Activated T-cell treated with anti-CD3 and anti-CD28 coated beads, Interleukin-2, amount 50 U/mL, for 1 hour (primary cell): ENCODE measurements around the gene CHMP3.
A peak's percentile ranks its signal among the peaks of the same experiment; 100 is the strongest.
"Not testable (repeated sequence)": the region's sequence is repeated elsewhere in the genome, so short reads cannot be mapped to it uniquely, and the experiment has no call there.

Experiments
- DNase-seq: peaks from one replicate; pipeline ENCODE4 v3.0.0-alpha.2; 2020

Gene CHMP3

DNA sequence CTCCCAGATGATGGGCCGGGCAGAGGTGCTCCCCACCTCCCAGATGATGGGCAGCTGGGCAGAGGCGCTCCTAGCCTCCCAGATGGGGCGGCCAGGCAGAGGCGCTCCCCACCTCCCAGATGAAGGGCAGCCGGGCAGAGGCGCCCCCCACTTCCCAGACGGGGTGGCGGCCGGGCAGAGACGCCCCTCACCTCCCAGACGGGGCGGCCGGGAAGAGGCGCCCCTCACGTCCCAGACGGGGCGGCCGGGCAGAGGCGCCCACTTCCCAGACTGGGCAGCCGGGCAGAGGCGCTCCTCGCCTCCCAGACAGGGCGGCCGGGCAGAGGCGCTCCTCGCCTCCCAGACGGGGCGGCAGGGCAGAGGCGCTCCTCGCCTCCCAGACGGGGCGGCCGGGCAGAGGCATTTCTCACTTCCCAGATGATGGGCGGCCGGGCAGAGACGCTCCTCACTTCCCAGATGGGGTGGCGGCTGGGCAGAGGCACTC lies 14.3 kb downstream of the CHMP3 start:
- DNase-seq, result not testable (repeated sequence)

DNA sequence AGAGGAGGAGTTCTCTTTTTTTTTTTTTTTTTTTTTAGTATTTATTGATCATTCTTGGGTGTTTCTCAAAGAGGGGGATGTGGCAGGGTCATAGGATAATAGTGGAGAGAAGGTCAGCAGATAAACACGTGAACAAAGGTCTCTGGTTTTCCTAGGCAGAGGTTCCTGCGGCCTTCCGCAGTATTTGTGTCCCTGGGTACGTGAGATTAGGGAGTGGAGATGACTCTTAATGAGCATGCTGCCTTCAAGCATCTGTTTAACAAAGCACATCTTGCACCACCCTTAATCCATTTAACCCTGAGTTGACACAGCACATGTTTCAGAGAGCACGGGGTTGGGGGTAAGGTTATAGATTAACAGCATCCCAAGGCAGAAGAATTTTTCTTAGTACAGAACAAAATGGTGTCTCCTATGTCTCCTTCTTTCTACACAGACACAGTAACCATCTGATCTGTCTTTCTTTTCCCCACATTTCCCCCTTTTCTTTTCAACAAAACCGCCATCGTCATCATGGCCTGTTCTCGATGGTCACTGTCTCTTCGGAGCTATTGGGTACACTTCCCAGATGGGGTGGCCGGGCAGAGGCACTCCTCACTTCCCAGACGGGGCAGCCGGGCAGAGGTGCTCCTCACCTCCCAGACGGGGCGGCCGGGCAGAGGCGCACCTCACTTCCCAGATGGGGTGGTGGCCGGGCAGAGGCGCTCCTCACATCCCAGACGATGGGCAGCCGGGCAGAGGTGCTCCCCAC lies 14.9 kb downstream of the CHMP3 start:
- DNase-seq, result not testable (repeated sequence)

DNA sequence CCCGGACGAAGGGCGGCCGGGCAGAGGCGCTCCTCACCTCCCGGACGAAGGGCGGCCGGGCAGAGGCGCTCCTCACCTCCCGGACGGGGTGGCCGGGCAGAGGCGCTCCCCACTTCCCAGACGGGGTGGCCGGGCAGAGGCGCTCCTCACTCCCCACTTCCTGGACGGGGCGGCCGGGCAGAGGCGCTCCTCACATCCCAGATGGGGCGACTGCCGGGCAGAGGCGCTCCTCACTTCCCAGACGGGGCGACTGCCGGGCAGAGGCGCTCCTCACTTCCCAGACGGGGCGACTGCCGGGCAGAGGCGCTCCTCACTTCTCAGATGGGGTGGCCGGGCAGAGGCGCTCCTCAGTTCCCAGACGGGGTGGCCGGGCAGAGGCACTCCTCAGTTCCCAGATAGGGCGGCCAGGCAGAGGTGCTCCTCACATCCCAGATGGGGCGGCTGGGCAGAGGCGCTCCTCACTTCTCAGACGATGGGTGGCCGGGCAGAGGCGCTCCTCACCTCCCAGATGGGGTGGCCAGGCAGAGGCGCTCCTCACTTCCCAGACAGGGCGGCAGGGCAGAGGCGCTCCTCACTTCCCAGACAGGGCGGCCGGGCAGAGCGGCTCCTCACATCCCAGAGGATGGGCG lies 17.8 kb downstream of the CHMP3 start:
- DNase-seq, result not testable (repeated sequence)

DNA sequence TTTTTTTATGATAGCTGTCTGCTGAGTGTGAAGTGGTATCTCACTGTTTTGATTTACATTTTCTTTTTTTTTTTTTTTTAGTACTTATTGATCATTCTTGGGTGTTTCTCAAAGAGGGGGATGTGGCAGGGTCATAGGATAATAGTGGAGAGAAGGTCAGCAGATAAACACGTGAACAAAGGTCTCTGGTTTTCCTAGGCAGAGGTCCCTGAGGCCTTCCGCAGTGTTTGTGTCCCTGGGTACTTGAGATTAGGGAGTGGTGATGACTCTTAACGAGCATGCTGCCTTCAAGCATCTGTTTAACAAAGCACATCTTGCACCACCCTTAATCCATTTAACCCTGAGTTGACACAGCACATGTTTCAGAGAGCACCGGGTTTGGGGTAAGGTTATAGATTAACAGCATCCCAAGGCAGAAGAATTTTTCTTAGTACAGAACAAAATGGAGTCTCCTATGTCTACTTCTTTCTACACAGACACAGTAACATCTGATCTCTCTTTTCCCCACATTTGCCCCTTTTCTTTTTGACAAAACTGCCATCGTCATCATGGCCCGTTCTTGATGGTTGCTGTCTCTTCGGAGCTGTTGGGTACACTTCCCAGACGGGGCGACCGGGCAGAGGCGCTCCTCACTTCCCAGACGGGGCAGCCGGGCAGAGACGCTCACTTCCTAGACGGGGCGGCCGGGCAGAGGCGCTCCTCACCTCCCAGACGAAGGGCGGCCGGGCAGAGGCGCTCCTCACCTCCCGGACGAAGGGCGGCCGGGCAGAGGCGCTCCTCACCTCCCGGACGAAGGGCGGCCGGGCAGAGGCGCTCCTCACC lies 18.8 kb downstream of the CHMP3 start:
- not testable (repeated sequence) for DNase-seq

DNA sequence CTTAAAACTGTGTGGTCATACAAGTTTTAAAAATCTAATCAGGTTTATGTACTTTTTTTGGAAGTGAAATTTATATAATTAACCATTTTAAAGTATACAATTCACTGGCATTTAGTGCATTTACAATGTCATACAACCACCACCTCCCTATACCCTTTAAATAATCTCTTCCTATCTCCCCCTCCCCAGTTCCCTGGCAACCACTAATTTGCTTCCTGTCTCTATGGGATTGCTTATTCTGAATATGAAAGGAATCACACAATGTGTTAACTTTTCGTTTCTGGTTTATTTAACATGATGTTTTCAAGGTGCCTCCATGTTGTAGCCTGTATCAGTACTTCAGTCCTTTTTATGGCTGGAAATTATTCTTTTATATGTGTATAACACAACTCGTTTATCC lies 19.4 kb downstream of the CHMP3 start:
- no peak for DNase-seq

DNA sequence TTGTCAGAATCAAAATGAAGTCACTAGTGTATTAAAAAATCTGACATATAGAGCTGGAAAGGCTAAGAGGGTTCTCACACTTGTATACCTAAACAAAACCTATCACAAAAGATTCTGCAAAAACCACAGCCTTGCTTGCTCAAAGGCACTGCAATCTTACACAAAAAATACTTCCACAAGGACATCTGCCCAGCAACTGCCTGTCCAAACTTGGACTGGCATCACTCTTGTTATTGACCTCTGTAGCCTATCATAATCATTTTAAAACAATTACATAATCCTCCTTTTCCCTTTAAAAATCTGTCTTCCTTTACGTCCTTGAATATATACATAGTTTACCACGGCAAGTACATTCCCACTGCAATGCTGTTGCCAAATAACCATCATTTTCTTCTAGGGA lies 19.9 kb downstream of the CHMP3 start:
- no peak for DNase-seq

DNA sequence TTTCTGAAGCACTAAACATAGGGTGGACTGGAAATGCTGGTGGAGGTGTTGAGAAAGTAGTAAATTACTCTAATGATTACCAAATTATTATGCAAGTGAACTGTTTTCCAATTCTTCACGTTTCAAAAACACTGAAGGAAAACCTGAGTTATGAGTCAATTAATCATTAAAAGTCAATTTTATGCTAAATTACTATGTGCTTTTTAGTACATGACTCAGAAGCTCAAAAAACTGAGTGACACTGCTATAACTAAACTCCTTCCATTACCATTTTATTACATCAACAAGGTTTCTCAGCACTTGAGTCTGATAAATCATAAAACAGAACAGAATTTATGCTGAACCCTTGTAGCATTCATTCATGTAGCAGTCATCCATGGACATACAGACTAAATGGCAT lies 20.4 kb downstream of the CHMP3 start:
- DNase-seq, result no peak

DNA sequence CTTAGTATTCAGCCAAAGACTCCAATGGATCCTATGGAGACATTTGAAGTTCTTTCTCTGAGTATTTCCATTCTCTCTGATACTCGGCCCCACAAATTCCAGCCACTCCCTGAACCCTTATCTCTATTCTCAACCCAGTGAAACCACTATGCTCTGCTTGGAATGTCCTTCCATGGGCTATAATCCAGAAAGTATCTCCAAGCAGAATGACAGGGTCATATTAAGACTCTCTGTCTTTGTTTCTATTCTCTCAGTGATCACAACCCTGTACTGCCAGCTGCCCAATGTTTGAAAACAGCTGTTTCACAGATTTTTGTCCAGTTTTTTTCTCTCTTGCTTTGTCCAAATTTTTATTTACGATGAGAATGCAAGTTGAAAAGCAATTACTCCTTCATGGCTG lies 21.9 kb downstream of the CHMP3 start:
- no peak for DNase-seq

DNA sequence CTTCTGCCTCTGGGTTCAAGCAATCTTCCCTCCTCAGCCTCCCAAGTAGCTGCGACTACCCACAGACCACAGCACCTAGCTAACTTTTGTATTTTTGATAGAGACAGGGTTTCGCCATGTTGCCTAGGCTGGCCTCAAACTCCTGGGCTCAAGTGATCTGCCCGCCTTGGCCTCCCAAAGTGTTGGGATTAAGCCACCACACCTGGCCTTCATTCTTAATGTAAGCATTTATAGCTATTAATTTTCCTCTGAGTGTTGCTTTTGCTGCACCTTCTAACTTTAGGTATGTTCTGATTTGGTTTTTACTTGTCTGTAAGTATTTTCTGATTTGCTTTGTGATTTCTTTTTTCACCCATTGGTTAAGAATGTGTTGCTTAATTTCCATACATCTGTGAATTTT lies 29.7 kb downstream of the CHMP3 start:
- DNase-seq, result no peak

DNA sequence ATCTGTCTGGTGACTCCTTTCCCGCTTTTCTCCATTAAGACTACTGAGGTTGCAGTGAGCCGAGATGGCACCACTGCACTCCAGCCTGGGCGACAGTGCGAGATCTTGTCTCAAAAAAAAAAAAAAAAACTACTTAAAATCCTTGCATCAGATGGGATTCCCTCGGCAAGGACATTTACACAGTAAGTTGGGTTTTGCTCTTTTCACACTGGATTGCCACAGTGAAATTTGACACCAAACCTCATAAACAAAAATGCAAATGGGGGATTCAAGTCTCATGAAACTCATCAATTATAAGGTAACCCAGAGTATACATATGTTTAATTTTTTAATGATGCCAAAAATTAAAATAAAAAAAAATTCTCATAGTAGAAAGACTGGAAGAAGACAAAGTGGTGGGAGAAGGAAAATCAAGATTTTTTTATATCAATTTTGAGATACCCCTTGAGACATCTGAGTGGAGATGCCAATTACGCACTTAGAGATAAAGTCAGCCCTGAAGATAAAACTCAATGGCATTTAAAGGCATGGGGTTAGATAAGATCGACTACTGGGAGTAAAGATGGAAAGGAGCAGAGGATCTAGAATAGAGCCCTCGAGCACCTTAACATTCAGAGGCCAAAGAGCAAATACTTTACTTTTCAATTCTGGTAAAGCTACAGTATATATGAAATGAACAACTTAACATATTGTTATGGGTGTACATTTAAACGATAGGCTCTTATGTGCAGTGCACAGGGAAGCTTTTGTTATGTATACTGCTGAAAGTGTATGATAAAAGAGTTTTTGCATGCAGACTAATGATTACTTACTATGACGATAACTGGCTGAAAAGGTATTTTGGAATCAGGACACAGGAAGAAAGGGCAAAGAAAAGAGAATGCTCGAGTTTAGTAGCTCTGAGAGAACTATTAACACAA lies 37.6 kb downstream of the CHMP3 start:
- DNase-seq, result no peak

DNA sequence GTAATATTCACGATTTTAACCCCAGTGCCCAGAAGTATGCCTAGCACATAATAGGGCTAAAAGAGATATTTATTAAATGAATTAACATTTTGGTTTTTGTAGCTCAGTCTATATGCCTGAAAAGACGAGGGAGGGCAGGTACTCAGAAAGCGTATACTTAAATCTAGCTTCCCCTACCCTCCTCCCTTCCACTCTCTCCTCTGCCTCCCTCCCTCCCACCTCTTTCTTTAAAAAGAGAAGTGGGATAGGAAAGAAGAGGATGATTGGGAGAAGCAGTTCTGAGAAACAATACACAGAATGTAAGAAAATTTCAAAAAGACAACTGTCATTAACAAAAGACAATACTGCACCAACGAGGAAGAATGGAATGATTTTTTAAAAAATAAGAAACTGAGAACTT lies 39.8 kb downstream of the CHMP3 start:
- DNase-seq, result no peak

DNA sequence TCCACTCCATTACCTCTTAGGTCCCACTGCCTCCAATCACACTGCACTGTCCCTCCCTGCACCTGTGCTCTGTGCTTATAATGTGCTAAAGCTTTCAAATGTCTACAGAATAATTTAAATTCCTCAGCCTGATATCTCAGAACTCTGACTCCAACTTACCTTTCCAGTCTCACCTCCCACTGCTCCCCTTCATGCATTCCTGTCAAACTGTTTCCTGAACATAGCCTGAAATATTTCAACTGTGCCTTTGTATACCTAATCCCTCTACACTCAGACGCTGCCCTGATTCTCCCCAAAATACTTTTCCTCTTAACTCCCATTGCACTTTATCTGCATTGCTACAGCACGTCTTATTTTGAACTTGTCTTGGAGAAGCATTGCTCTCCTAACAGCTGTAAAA lies 40.5 kb downstream of the CHMP3 start:
- DNase-seq, result no peak

DNA sequence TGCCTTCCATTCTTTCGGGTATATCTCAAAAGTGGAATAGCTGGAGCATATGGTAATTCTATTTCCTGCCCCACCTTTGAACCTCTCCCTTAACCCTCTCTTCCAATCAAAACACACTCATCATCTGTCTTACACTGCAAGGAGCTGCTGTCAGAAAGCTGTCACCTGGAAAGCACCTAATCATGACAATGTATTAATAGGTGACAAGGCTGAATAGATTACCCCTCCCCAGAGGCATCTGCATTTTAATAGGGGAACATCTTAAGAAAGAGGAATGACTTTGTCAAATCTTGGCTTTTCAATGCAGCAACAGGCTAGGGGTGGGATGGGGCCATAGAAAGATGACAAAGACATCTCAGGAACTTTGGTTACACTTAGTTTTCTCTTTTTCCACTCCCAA lies 41.3 kb downstream of the CHMP3 start:
- no peak for DNase-seq

DNA sequence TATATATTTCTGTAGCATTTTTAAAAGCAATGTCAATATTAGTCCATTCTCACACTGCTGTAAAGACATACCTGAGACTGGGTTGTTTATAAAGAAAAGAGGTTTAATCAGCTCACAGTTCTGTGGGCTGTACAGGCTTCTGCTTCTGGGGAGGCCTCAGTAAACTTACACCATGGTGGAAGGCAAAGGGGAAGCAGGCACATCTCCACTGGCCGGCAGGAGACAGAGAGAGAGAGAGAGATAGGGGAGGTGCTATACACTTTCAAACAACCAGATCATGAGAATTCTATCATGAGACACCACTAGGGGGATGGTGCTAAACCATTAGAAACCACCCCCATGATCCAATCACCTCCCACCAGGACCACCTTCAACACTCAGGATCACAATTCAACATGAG lies 43.1 kb downstream of the CHMP3 start:
- no peak for DNase-seq

DNA sequence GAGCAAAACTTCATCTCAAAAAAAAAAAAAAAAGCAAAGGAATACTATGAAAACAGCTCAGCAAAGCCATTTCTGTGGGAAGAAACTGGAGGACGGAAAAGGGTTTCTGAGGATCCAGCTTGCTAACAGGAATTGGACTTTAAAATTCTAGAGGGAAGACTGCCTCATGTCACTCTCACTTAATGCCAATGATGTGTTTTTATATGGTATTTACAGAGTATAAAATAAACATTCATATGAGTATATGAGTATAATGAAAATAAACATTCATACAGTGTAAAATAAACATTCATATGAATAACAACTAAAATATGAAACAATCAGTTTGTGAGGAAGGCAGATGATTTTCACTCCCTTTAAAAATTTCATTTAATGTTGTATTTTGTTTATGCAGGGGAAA lies 43.9 kb downstream of the CHMP3 start:
- DNase-seq, result no peak

DNA sequence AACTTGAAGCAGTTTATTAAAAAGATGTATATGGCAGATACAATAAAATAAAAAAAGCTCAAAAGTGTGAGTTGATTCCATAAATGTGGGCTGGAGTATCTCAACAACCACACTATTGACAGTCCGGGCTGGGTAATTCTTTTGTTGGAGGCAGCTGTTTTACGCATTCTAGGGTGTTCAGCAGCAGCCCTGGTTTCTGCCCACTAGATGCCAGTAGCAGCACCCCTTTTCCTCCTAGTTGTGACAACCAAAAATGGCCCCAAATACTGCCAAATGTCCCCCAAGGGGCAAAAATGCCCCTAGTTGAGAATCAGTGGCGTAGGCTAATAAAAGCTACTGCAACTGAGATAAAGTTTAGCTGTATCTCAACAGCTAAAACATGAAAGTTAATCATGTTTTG lies 44.8 kb downstream of the CHMP3 start:
- peak; percentile 33 for DNase-seq

DNA sequence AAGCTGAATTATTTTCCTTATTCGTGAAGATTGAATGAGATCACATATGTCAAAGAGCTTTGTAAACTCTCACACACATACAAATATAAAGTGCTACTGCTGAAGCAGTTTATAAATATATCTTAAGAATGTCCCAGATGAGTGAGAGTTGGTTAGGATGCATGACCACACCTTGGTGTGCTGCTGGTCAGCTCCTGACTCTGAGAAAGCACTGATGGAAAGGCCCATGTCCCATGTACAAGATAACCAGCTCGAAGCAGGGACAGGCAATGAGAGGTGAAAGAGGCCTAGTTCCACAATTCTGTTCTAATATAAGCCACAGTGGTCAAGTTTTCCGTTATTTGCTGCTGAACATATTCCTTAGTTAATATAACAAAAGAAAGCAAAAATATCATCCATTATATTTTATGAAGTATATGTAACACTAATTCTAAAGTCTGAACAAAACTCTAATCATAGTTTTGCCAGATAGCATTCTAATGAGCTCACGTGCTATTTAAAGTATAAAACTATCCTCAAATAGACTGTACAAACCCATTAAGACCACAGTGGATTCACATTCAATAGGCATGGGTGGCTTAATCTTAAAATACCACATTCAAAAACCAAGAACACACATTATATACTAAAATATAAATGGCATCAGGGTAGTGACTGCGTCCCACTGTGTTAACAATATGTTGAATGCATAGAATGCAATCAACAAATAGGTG lies 49.1 kb downstream of the CHMP3 start:
- no peak for DNase-seq

DNA sequence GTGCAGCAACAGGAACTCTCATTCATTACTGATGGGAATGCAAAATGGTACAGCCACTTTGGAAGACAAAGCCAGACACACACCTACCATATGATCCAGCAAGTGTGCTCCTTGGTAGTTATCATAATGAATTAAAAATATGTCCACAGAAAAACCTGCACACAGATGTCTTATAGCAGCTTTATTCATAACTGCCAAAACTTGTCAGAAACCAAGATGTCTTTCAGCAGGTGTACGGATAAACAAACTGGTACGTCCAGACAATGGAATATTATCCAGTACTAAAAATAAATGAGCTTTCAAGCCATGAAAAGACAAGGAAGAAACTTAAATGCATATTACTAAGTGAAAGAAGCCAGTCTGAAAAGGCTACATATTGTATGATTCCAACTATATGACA lies 50.4 kb downstream of the CHMP3 start:
- no peak for DNase-seq

DNA sequence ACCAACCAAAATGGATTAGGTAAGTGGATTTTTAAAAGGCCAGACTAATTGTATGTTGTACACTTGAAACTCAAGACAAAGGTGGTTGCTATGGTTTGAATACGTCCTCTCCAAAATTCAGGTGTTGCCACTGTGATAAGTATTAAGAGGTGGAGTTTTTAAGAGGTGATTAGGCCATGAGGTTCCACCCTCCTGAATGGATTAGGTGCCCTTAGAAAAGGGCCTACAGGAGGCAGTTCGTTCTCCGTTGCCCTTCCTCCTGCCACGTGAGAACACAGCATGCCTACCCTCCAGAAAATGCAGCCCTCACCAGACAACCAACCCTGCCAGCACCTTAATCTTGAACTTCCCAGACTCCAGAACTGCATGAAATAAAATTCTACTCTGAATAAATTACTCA lies 51.2 kb downstream of the CHMP3 start:
- no peak for DNase-seq

DNA sequence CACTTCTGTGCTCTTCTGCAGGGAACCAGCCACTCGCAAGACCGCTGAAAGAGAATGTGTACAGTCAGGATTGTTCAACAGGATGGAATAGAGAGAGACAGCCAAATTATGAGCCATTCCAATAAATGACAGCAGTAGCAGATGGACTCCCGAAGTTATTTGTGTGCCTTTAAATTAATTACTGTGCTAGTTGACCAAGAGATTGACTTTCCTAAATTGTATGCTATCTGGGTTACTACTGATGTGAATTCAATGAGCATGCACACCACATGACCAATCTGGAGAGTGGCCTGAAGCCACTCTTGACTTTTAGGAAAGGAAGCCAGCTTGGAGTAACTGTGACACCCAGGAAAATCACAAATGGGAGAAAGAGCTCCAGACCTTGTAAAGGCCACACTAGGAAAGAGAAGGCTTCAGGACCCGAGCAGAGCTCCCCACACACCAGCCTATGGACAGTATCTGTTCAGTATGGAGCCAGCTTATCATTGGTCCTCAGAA lies 52.8 kb downstream of the CHMP3 start:
- DNase-seq, result no peak

DNA sequence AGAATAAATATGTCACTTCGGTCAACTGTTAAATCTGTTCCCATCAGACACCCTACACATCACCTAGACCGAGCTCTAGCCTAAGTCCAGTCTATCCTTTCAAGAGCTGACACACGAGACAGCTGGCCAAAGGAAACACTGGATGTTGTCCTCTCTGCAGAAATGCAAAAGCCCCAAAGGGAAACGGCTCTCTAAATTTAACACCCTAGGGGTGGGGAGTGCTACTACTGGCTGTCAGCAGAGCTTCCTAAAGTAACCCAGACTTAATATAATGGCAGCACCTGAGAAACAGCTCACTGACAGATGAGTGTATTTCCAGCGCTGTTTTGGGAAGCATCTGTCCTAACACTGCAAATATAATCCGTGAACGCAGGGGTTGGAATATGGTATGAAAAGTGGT lies 55.6 kb downstream of the CHMP3 start:
- no peak for DNase-seq
